Osteoblast (primary cell): ENCODE results near the gene IFT20. TPM values are rescaled to one million over a fixed set of nuclear protein-coding genes. Genes with fewer than 3 reads are reported as not detected.

Experiments
- DNase-seq: peaks from one replicate; pipeline ENCODE4 v3.0.0; 2011; ENCODE audit warnings: low spot score, mixed read lengths; ENCODE audit not compliant: insufficient read length; ENCODE audit errors: missing footprints
- H2AFZ ChIP-seq: 2 replicates; pipeline ENCODE4 v1.6.0; 2011; ENCODE audit warnings: mild to moderate bottlenecking, low read length
- H3K27ac ChIP-seq: 2 replicates; pipeline ENCODE4 v1.5.1; 2011; ENCODE audit warnings: mild to moderate bottlenecking, low read depth, low read length, moderate library complexity
- H3K27me3 ChIP-seq: 2 replicates; pipeline ENCODE4 v1.6.0; 2012; ENCODE audit warnings: mild to moderate bottlenecking, control low read depth, inconsistent platforms, low read length, moderate library complexity; ENCODE audit not compliant: insufficient read depth
- H3K36me3 ChIP-seq: 2 replicates; pipeline ENCODE4 v1.5.1; 2011; ENCODE audit warnings: mild to moderate bottlenecking, low read length, control low read depth, moderate library complexity; ENCODE audit not compliant: insufficient read depth
- H3K4me1 ChIP-seq: 2 replicates; pipeline ENCODE4 v1.5.1; 2011; ENCODE audit warnings: mild to moderate bottlenecking, low read length, control low read depth, moderate library complexity; ENCODE audit not compliant: insufficient read depth
- H3K4me2 ChIP-seq: 2 replicates; pipeline ENCODE4 v1.6.0; 2011; ENCODE audit warnings: mild to moderate bottlenecking, low read length; ENCODE audit not compliant: insufficient read depth
- H3K4me3 ChIP-seq: fragments of 200-600 bp; sonication (generic); 3 replicates; pipeline ENCODE4 v1.5.1; 2012; ENCODE audit warnings: mild to moderate bottlenecking, low read length, inconsistent platforms; ENCODE audit not compliant: insufficient read depth
- H3K79me2 ChIP-seq: 2 replicates; pipeline ENCODE4 v1.6.0; 2012; ENCODE audit warnings: mild to moderate bottlenecking, low read length, control low read depth, inconsistent platforms; ENCODE audit not compliant: insufficient read depth
- H3K9me3 ChIP-seq: 2 replicates; pipeline ENCODE4 v1.5.1; 2011; ENCODE audit warnings: low read depth, low read length, control low read depth
- H4K20me1 ChIP-seq: 2 replicates; pipeline ENCODE4 v1.6.0; 2012; ENCODE audit warnings: mild to moderate bottlenecking, low read length, control low read depth; ENCODE audit not compliant: insufficient read depth
- CTCF ChIP-seq: IDR thresholded peaks from 2 replicates; pipeline ENCODE4 v1.5.1; 2011; ENCODE audit warnings: mild to moderate bottlenecking, low read depth, low read length, moderate library complexity; ENCODE audit errors: extremely low read depth
- total RNA-seq: library from RNA; depleted of rRNA; stranded (reverse); fragments of >200 nt; gene quantifications from 2 replicates; pipeline ENCODE4 v1.2.3, GENCODE V29; 2012

IFT20 gene
- total RNA-seq, 1 donor: 59.4 TPM

GRCh38 chr17:28318759-28319597, 16.3 kb downstream of the IFT20 start, which contains the start of gene TMEM97:
TSS of gene TMEM97 (plus strand) at chr17:28319200. CDS start at chr17:28319240, 40 bp downstream.
- Histone ChIP-seq H3K36me3 (no peaks in the 10 kb centered on the region), H4K20me1 (no peaks in the 10 kb centered on the region)
- peak; percentile 99 for DNase-seq

GRCh38 chr17:28317966-28318758, 17.1 kb downstream of the IFT20 start:
- Histone ChIP-seq H3K4me1 (peaks cover 23% of the 10 kb centered on the region), H3K36me3 (no peaks in the 10 kb centered on the region), H3K4me2 (peak overlapping the region; percentile 98), H3K79me2 (peaks cover 16% of the 10 kb centered on the region), H3K4me3 (peak overlapping the region; percentile 86), H3K9me3 (no peaks in the 10 kb centered on the region), H4K20me1 (no peaks in the 10 kb centered on the region), H2AFZ (peak overlapping the region; percentile 96), H3K27ac (no peak overlapping the region), H3K27me3 (no peaks in the 10 kb centered on the region)
- DNase-seq: no peak
- no peak for TF ChIP-seq CTCF

More at GRCh38 chr17:28318759-28319597, 16.3 kb downstream of the IFT20 start, which contains the start of gene TMEM97:
- no peak for TF ChIP-seq CTCF
- H3K27me3 ChIP-seq: no peaks in the 10 kb centered on the region
- peak within 1 kb of the TSS; percentile 97 for H2AFZ ChIP-seq
- H3K79me2 ChIP-seq: peaks cover 16% of the 10 kb centered on the region
- no peaks in the 10 kb centered on the region for H3K9me3 ChIP-seq
- peak within 1 kb of the TSS; percentile 86 for H3K4me3 ChIP-seq
- peak within 1 kb of the TSS; percentile 98 for H3K4me2 ChIP-seq
- H3K4me1 ChIP-seq: peaks cover 23% of the 10 kb centered on the region
- H3K27ac ChIP-seq: peak within 1 kb of the TSS; percentile 41

- no peak for DNase-seq
- Histone ChIP-seq H3K4me1 (peaks cover 23% of the 10 kb centered on the region), H4K20me1 (no peaks in the 10 kb centered on the region), H3K4me2 (no peak overlapping the region), H3K36me3 (no peaks in the 10 kb centered on the region), H3K27ac (no peak overlapping the region), H2AFZ (peak overlapping the region; percentile 96), H3K9me3 (no peaks in the 10 kb centered on the region), H3K4me3 (no peak overlapping the region), H3K27me3 (no peaks in the 10 kb centered on the region), H3K79me2 (peaks cover 16% of the 10 kb centered on the region)
- no peak for TF ChIP-seq CTCF
Observed at GRCh38 chr17:28317099-28317965, 17.9 kb downstream of the IFT20 start.
